ENCODE data around the gene ATXN1. TPM values are rescaled to one million over a fixed set of nuclear protein-coding genes. Genes with fewer than 3 reads are reported as not detected.
A peak's percentile ranks its signal among the peaks of the same experiment; 100 is the strongest.

The ATXN1 gene
- total RNA-seq, 1 donor from 2014 or later = 33.7 TPM

DNA sequence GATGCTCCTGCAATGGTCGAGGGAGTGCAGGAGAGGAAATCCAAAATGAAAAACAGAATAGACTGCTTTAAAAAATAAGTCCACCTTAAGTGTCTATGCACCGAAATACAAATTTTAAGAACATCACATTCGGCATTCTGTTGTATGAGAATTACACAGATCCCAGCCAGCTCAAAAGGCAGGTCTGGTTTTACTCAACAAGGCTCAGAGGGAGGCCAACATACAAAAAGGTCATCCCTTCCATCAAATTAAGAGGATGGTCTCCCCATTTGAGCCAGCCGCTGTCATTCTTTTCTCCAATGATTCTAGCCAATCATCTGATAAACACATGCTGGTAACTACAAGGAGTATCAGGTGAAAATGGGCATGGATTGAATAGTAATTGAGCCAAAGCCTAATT, 7.9 kb downstream of the ATXN1 start:
- no peak overlapping the region for H3K4me3 Mint-ChIP-seq
- TF ChIP-seq, protein P1, sequence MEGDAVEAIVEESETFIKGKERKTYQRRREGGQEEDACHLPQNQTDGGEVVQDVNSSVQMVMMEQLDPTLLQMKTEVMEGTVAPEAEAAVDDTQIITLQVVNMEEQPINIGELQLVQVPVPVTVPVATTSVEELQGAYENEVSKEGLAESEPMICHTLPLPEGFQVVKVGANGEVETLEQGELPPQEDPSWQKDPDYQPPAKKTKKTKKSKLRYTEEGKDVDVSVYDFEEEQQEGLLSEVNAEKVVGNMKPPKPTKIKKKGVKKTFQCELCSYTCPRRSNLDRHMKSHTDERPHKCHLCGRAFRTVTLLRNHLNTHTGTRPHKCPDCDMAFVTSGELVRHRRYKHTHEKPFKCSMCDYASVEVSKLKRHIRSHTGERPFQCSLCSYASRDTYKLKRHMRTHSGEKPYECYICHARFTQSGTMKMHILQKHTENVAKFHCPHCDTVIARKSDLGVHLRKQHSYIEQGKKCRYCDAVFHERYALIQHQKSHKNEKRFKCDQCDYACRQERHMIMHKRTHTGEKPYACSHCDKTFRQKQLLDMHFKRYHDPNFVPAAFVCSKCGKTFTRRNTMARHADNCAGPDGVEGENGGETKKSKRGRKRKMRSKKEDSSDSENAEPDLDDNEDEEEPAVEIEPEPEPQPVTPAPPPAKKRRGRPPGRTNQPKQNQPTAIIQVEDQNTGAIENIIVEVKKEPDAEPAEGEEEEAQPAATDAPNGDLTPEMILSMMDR (conservative IDR thresholded peaks at IDR 0.05) = no peak
- no peaks in the 10 kb centered on the region for H3K9me3 Mint-ChIP-seq
- no peak for DNase-seq (ENCODE audit: extremely low spot score, unreplicated experiment)
- H3K27me3 Mint-ChIP-seq = no peaks in the 10 kb centered on the region
- H3K36me3 Mint-ChIP-seq = peaks cover 23% of the 10 kb centered on the region
- peaks cover 44% of the 10 kb centered on the region for H3K4me1 Mint-ChIP-seq (ENCODE audit: unreplicated experiment)
- H3K27ac Mint-ChIP-seq = no peak overlapping the region

- no peak overlapping the region for H3K4me3 Mint-ChIP-seq
- TF ChIP-seq, protein P1 (conservative IDR thresholded peaks at IDR 0.05) = no peak
- no peaks in the 10 kb centered on the region for H3K9me3 Mint-ChIP-seq
- peaks cover 43% of the 10 kb centered on the region for H3K4me1 Mint-ChIP-seq (ENCODE audit: unreplicated experiment)
- DNase-seq (ENCODE audit: extremely low spot score, unreplicated experiment) = no peak
- no peaks in the 10 kb centered on the region for H3K27me3 Mint-ChIP-seq
- H3K27ac Mint-ChIP-seq = no peak overlapping the region
- peaks cover 23% of the 10 kb centered on the region for H3K36me3 Mint-ChIP-seq
Observed at GRCh38 chr6:16752206-16752866, 8.9 kb downstream of the ATXN1 start.

GRCh38 chr6:16751251-16751946, 9.9 kb downstream of the ATXN1 start:
- no peak for DNase-seq (ENCODE audit: extremely low spot score, unreplicated experiment)
- TF ChIP-seq, protein P1 (conservative IDR thresholded peaks at IDR 0.05) = no peak
- H3K36me3 Mint-ChIP-seq = peaks cover 23% of the 10 kb centered on the region
- no peaks in the 10 kb centered on the region for H3K27me3 Mint-ChIP-seq
- H3K4me3 Mint-ChIP-seq = no peak overlapping the region
- H3K27ac Mint-ChIP-seq = no peak overlapping the region
- no peaks in the 10 kb centered on the region for H3K9me3 Mint-ChIP-seq
- peaks cover 43% of the 10 kb centered on the region for H3K4me1 Mint-ChIP-seq (ENCODE audit: unreplicated experiment)

GRCh38 chr6:16750566-16750965, 10.7 kb downstream of the ATXN1 start:
- peaks cover 45% of the 10 kb centered on the region for H3K4me1 Mint-ChIP-seq (ENCODE audit: unreplicated experiment)
- no peaks in the 10 kb centered on the region for H3K27me3 Mint-ChIP-seq
- no peaks in the 10 kb centered on the region for H3K9me3 Mint-ChIP-seq
- H3K36me3 Mint-ChIP-seq = peaks cover 23% of the 10 kb centered on the region
- TF ChIP-seq, protein P1 (conservative IDR thresholded peaks at IDR 0.05) = no peak
- H3K27ac Mint-ChIP-seq = no peak overlapping the region
- DNase-seq (ENCODE audit: extremely low spot score, unreplicated experiment) = no peak
- no peak overlapping the region for H3K4me3 Mint-ChIP-seq

- Mint-ChIP-seq H3K4me1 (ENCODE audit: unreplicated experiment) (peaks cover 45% of the 10 kb centered on the region), H3K27ac (peak overlapping the region; percentile 12), H3K4me3 (no peak overlapping the region), H3K27me3 (no peaks in the 10 kb centered on the region), H3K9me3 (no peaks in the 10 kb centered on the region), H3K36me3 (peaks cover 23% of the 10 kb centered on the region)
- no peak for DNase-seq (ENCODE audit: extremely low spot score, unreplicated experiment)
- TF ChIP-seq, protein P1 (conservative IDR thresholded peaks at IDR 0.05) = no peak
Observed at GRCh38 chr6:16749516-16750485, 11.5 kb downstream of the ATXN1 start.
